HepG2 (cell line): ENCODE measurements around the gene PSMB10. TPM values are rescaled to one million over a fixed set of nuclear protein-coding genes. Genes with fewer than 3 reads are reported as not detected.

ENCODE experiments used
- AFF4 ChIP-seq: sonication (generic); formaldehyde crosslinking; IDR thresholded peaks from 2 replicates; pipeline ENCODE4 v1.4.0; 2020; ENCODE audit warnings: missing genetic modification reagents
- DRAP1 ChIP-seq: IDR thresholded peaks from 2 replicates; pipeline ENCODE4 v1.6.1; 2016; ENCODE audit warnings: missing genetic modification reagents, missing compliant biosample characterization
- E2F2 ChIP-seq: sonication (generic); formaldehyde crosslinking; IDR thresholded peaks from 2 replicates; pipeline ENCODE4 v1.4.0; 2020; ENCODE audit warnings: missing genetic modification reagents, borderline replicate concordance
- GTF2F1 ChIP-seq: fragments of 150-350 bp; IDR thresholded peaks from 2 replicates; pipeline ENCODE4 v1.6.1; 2014; ENCODE audit warnings: low read length
- HES4 ChIP-seq: sonication (generic); formaldehyde crosslinking; IDR thresholded peaks from 2 replicates; pipeline ENCODE4 v1.9.0; 2021; ENCODE audit warnings: mild to moderate bottlenecking, missing genetic modification reagents, borderline replicate concordance
- KDM5B ChIP-seq: sonication (generic); formaldehyde crosslinking; IDR thresholded peaks from 2 replicates; pipeline ENCODE4 v1.4.0; 2020; ENCODE audit warnings: missing genetic modification reagents, mild to moderate bottlenecking, borderline replicate concordance
- LCORL ChIP-seq, 2 experiments: fragments of 450-650 bp in 1 of 2; sonication (generic) in 1 of 2; formaldehyde crosslinking in 1 of 2; IDR thresholded peaks; 2 replicates each; pipeline versions ENCODE4 v1.5.0 to v1.6.1; 2017 to 2020; ENCODE audit warnings: antibody characterized with exemption in 1 of 2, missing genetic modification reagents in 1 of 2
- NPAS2 ChIP-seq: sonication (generic); formaldehyde crosslinking; IDR thresholded peaks from 2 replicates; pipeline ENCODE4 v1.8.0; 2022; ENCODE audit warnings: mild to moderate bottlenecking, missing genetic modification reagents, borderline replicate concordance
- NR1H2 ChIP-seq: sonication (generic); formaldehyde crosslinking; IDR thresholded peaks from 2 replicates; pipeline ENCODE4 v1.8.1; 2022; ENCODE audit warnings: low read depth, missing genetic modification reagents, borderline replicate concordance
- TCF7 ChIP-seq: sonication (generic); IDR thresholded peaks from 2 replicates; pipeline ENCODE4 v1.6.1; 2016; ENCODE audit warnings: antibody characterized with exemption, low read depth
- USF2 ChIP-seq, 2 experiments: sonication (generic) in 1 of 2; formaldehyde crosslinking in 1 of 2; IDR thresholded peaks; 2 replicates each; pipeline versions ENCODE4 v1.5.1 to v1.6.1; 2011 to 2020; ENCODE audit warnings: borderline replicate concordance in 1 of 2, low read depth in 1 of 2, low read length in 1 of 2, mild to moderate bottlenecking in 1 of 2, missing genetic modification reagents in 1 of 2, moderate library complexity in 1 of 2
- ZFP1 ChIP-seq: IDR thresholded peaks from 2 replicates; pipeline ENCODE4 v1.6.1; 2016
- ZNF275 ChIP-seq: sonication (generic); formaldehyde crosslinking; IDR thresholded peaks from 2 replicates; pipeline ENCODE4 v1.8.0; 2022; ENCODE audit warnings: missing genetic modification reagents, mild to moderate bottlenecking, inconsistent platforms, borderline replicate concordance
- ZNF83 ChIP-seq: sonication (generic); formaldehyde crosslinking; IDR thresholded peaks from 2 replicates; pipeline ENCODE4 v1.4.0; 2020; ENCODE audit warnings: missing genetic modification reagents, mild to moderate bottlenecking, borderline replicate concordance
- ZSCAN20 ChIP-seq: sonication (generic); formaldehyde crosslinking; IDR thresholded peaks from 2 replicates; pipeline ENCODE4 v1.4.0; 2020; ENCODE audit warnings: missing genetic modification reagents, mild to moderate bottlenecking, borderline replicate concordance
- ZSCAN25 ChIP-seq: sonication (generic); formaldehyde crosslinking; IDR thresholded peaks from 2 replicates; pipeline ENCODE4 v1.8.0; 2022; ENCODE audit warnings: mild to moderate bottlenecking, missing genetic modification reagents
- polyA plus RNA-seq, 8 experiments: library from polyadenylated mRNA; depleted of rRNA in 3 of 8; stranded (reverse) in 7 of 8; unstranded in 1 of 8; fragments of >200 nt; fragmentation: Illumina TruSeq in 4 of 8; extraction: Trizol in 4 of 8; gene quantifications; 2 replicates each; pipeline versions ENCODE4 v1.2.1 to v1.2.3, GENCODE V29; 2011 to 2016; ENCODE audit warnings: low read depth in 4 of 8, missing spikeins in 1 of 8, mixed read lengths in 1 of 8; ENCODE audit not compliant: insufficient read depth in 1 of 8
- total RNA-seq, 5 experiments: library from RNA; depleted of rRNA; stranded (reverse); fragments of >200 nt; fragmentation: Illumina TruSeq; extraction: Trizol; gene quantifications; 2 replicates each; pipeline ENCODE4 v1.2.3, GENCODE V29; 2016; ENCODE audit warnings: low read depth in 1 of 5

Gene PSMB10
- total and polyA plus RNA-seq, 2 of the 13 experiments (the other 11 are each of a cell fraction or from before 2014, with no cell fraction given), result 12.7 to 65.9 TPM

GRCh38 chr16:67935402-67936123 is 1.1 kb downstream of the PSMB10 start (continued):
- TF ChIP-seq ZNF275 (CRISPR knock-in tag) (peak; percentile 85), LCORL (IDR thresholded peaks at IDR 0.05) (no peak), LCORL (CRISPR knock-in tag; IDR thresholded peaks at IDR 0.05) (peak; percentile 30; the same call in 1 of the 2 replicates), ZSCAN20 (peak; percentile 19; the same call in 1 of the 2 replicates), USF2 (IDR thresholded peaks at IDR 0.05; ENCODE audit: low read depth, low read length) (peak; percentile 90), USF2 (CRISPR knock-in tag; IDR thresholded peaks at IDR 0.05; ENCODE audit: borderline replicate concordance) (peak; percentile 97; the same call in 1 of the 2 replicates), DRAP1 (CRISPR knock-in tag) (peak; percentile 95), ZSCAN25 (CRISPR knock-in tag) (peak; percentile 70; the same call in 1 of the 2 replicates), HES4 (peak; percentile 98), NPAS2 (CRISPR knock-in tag) (no peak), E2F2 (peak; percentile 76; the same call in 1 of the 2 replicates), ZFP1 (peak; percentile 83; the same call in 1 of the 2 replicates), ZNF83 (CRISPR knock-in tag) (no peak), AFF4 (CRISPR knock-in tag) (peak; percentile 76; the same call in 1 of the 2 replicates), GTF2F1 (no peak), KDM5B (peak; percentile 81; the same call in 1 of the 2 replicates), NR1H2 (CRISPR knock-in tag) (peak; percentile 88; the same call in 1 of the 2 replicates), TCF7 (no peak)
